NCI-H460 (cell line): Measurements from ENCODE around the gene SLC38A10. TPM values are rescaled to one million over a fixed set of nuclear protein-coding genes. Genes with fewer than 3 reads are reported as not detected.

Experiments used
- DNase-seq: peaks from one replicate; pipeline ENCODE4 v3.0.0-alpha.2; 2016; ENCODE audit warnings: low read depth; ENCODE audit errors: extremely low read depth
- total RNA-seq: library from RNA; depleted of rRNA; stranded (reverse); fragments of >200 nt; shearing (Covaris generic); gene quantifications from 2 replicates; pipeline ENCODE4 v1.2.3, GENCODE V29; 2014

The SLC38A10 gene
- total RNA-seq, 1 experiment from 2014 or later: 41.8 TPM

GRCh38 chr17:81301195-81302144, 6.4 kb upstream of the SLC38A10 start:
- no peak for DNase-seq

GRCh38 chr17:81300586-81301155, 5.6 kb upstream of the SLC38A10 start:
- DNase-seq: no peak

GRCh38 chr17:81299846-81300585, 4.9 kb upstream of the SLC38A10 start:
- DNase-seq: no peak

GRCh38 chr17:81298991-81299738, 4.1 kb upstream of the SLC38A10 start:
- DNase-seq: no peak

- no peak for DNase-seq
Measured at GRCh38 chr17:81298325-81298990, 3.4 kb upstream of the SLC38A10 start.

GRCh38 chr17:81295676-81296381, 722 bp upstream of the SLC38A10 start:
- peak; percentile 51 for DNase-seq

GRCh38 chr17:81294512-81295030, 536 bp downstream of the SLC38A10 start:
- DNase-seq: no peak

- DNase-seq: no peak
Measured at GRCh38 chr17:81292450-81292849, 2.7 kb downstream of the SLC38A10 start.

GRCh38 chr17:81291662-81292061, 3.4 kb downstream of the SLC38A10 start:
- DNase-seq: peak; percentile 48

GRCh38 chr17:81290230-81290629, 4.9 kb downstream of the SLC38A10 start:
- DNase-seq: no peak

GRCh38 chr17:81289627-81290026, 5.5 kb downstream of the SLC38A10 start:
- no peak for DNase-seq

GRCh38 chr17:81288715-81289114, 6.4 kb downstream of the SLC38A10 start:
- DNase-seq: no peak

GRCh38 chr17:81287741-81288430, 7.2 kb downstream of the SLC38A10 start:
- no peak for DNase-seq

GRCh38 chr17:81287152-81287551, 8.0 kb downstream of the SLC38A10 start:
- DNase-seq: no peak

- no peak for DNase-seq
Measured at GRCh38 chr17:81286491-81287145, 8.5 kb downstream of the SLC38A10 start.

GRCh38 chr17:81285894-81286293, 9.2 kb downstream of the SLC38A10 start:
- DNase-seq: no peak

GRCh38 chr17:81285179-81285878, 9.8 kb downstream of the SLC38A10 start:
- DNase-seq: no peak
